ENCODE measurements around the gene NSG1. TPM values are rescaled to one million over a fixed set of nuclear protein-coding genes. Genes with fewer than 3 reads are reported as not detected.

Gene NSG1
- total RNA-seq, 1 donor, result not detected

DNA sequence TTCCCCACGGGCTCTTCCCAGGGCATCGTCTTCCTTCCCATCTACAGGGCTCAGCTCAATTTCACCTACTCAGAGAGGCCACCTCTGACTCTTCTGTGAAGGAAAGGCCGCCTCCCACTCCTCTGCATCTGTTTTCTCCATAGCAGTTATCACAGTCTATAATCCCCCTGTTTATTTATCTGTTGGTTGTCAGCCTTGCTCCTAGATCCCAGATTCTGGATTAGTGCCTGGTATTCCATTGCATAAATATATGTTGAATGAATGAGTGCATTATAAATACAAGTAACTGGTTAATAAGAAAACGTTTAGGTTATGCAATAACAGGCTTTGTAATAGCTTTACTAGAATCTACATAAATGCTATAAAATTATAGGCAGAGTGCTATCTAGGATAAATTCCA, 52.9 kb downstream of the NSG1 start:
- no peak overlapping the region for H3K27ac ChIP-seq (ENCODE audit: low read depth, low read length)
- no peaks in the 10 kb centered on the region for H3K9me3 ChIP-seq (ENCODE audit: low read depth, low read length)
- peaks cover 2% of the 10 kb centered on the region for H3K79me2 ChIP-seq (ENCODE audit: insufficient read depth, low read length)
- H2AFZ ChIP-seq (ENCODE audit: low read length), result no peak overlapping the region
- TF ChIP-seq, protein P1, sequence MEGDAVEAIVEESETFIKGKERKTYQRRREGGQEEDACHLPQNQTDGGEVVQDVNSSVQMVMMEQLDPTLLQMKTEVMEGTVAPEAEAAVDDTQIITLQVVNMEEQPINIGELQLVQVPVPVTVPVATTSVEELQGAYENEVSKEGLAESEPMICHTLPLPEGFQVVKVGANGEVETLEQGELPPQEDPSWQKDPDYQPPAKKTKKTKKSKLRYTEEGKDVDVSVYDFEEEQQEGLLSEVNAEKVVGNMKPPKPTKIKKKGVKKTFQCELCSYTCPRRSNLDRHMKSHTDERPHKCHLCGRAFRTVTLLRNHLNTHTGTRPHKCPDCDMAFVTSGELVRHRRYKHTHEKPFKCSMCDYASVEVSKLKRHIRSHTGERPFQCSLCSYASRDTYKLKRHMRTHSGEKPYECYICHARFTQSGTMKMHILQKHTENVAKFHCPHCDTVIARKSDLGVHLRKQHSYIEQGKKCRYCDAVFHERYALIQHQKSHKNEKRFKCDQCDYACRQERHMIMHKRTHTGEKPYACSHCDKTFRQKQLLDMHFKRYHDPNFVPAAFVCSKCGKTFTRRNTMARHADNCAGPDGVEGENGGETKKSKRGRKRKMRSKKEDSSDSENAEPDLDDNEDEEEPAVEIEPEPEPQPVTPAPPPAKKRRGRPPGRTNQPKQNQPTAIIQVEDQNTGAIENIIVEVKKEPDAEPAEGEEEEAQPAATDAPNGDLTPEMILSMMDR (IDR thresholded peaks at IDR 0.05; ENCODE audit: extremely low read depth, low read depth, low read length), result no peak
- peaks cover 10% of the 10 kb centered on the region for H3K4me1 ChIP-seq (ENCODE audit: insufficient read depth, low read length)
- H3K4me2 ChIP-seq (ENCODE audit: insufficient read depth, low read length), result no peak overlapping the region
- no peak overlapping the region for H3K4me3 ChIP-seq (ENCODE audit: insufficient read depth, low read length)
- peaks cover 23% of the 10 kb centered on the region for H3K36me3 ChIP-seq (ENCODE audit: insufficient read depth, low read length)
- no peak for DNase-seq (ENCODE audit: insufficient read length, low spot score, missing footprints)
- no peaks in the 10 kb centered on the region for H4K20me1 ChIP-seq (ENCODE audit: insufficient read depth, low read length)
- H3K27me3 ChIP-seq (ENCODE audit: insufficient read depth, low read length), result no peaks in the 10 kb centered on the region

DNA sequence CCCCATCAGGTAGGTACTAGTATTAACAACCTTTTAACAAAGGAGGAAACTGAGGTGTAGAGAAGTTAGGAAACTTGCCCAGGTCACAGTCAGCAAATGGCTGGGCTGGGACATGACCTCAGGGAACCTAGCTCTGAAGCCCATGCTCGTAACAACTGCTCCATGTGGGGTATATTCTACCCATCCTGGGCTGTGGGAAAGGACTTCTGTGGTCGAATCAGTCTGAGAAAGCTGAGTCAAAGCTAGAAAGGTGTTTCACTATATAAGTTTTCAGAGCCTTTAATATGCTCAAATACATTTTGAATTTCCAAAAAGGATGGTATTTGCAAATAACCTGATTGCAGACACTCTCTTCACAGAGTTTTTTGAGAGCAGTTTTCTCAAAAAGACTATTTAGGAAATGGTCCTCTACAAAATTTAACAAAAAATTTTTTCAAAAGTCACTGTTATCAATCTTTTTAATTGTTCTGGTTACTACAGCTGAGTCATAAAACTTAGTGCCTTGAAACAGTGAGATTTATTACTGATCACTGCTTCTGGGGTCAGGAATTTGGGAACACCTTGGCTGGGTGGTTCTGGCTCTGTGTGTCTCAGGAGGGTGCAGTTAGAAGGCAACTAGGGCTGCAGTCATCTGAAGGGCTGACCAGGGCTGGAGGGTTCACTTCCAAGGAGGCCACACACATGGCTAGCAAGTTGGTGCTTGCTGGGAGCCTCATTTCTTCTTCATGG, 53.6 kb downstream of the NSG1 start:
- no peak overlapping the region for H3K27ac ChIP-seq (ENCODE audit: low read depth, low read length)
- H3K4me2 ChIP-seq (ENCODE audit: insufficient read depth, low read length), result no peak overlapping the region
- no peak for DNase-seq (ENCODE audit: insufficient read length, low spot score, missing footprints)
- H3K36me3 ChIP-seq (ENCODE audit: insufficient read depth, low read length), result peaks cover 18% of the 10 kb centered on the region
- no peaks in the 10 kb centered on the region for H4K20me1 ChIP-seq (ENCODE audit: insufficient read depth, low read length)
- TF ChIP-seq, protein P1 (IDR thresholded peaks at IDR 0.05; ENCODE audit: extremely low read depth, low read depth, low read length), result no peak
- peaks cover 2% of the 10 kb centered on the region for H3K79me2 ChIP-seq (ENCODE audit: insufficient read depth, low read length)
- H3K4me3 ChIP-seq (ENCODE audit: insufficient read depth, low read length), result no peak overlapping the region
- H3K9me3 ChIP-seq (ENCODE audit: low read depth, low read length), result no peaks in the 10 kb centered on the region
- no peak overlapping the region for H2AFZ ChIP-seq (ENCODE audit: low read length)
- H3K27me3 ChIP-seq (ENCODE audit: insufficient read depth, low read length), result no peaks in the 10 kb centered on the region
- peaks cover 10% of the 10 kb centered on the region for H3K4me1 ChIP-seq (ENCODE audit: insufficient read depth, low read length)

DNA sequence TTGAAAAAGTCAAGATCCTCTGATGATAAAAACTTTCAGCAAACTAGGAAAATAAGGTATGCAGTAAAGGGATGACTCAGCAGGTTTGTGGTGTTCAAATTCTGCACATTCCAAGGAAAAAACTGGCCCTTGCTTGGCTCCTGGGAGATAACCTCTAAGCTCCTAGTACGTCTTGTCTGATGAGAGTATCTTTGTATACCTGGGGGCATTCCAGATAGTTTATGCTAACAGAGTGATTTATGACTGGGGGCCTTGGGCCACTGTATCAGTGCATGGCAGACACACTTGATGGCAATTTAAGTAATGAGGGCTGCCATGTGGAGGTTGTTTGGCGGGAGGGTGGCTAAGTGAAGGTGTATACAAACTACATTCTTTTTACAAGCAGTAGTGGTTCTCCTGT, 56.9 kb downstream of the NSG1 start:
- Histone ChIP-seq H3K36me3 (ENCODE audit: insufficient read depth, low read length) (no peaks in the 10 kb centered on the region), H4K20me1 (ENCODE audit: insufficient read depth, low read length) (no peaks in the 10 kb centered on the region), H3K4me1 (ENCODE audit: insufficient read depth, low read length) (peaks cover 16% of the 10 kb centered on the region), H3K27ac (ENCODE audit: low read depth, low read length) (peak overlapping the region; percentile 29), H2AFZ (ENCODE audit: low read length) (no peak overlapping the region), H3K9me3 (ENCODE audit: low read depth, low read length) (no peaks in the 10 kb centered on the region), H3K4me3 (ENCODE audit: insufficient read depth, low read length) (no peak overlapping the region), H3K79me2 (ENCODE audit: insufficient read depth, low read length) (peaks cover 2% of the 10 kb centered on the region), H3K4me2 (ENCODE audit: insufficient read depth, low read length) (peak overlapping the region; percentile 32), H3K27me3 (ENCODE audit: insufficient read depth, low read length) (no peaks in the 10 kb centered on the region)
- no peak for DNase-seq (ENCODE audit: insufficient read length, low spot score, missing footprints)
- TF ChIP-seq, protein P1 (IDR thresholded peaks at IDR 0.05; ENCODE audit: extremely low read depth, low read depth, low read length), result no peak

DNA sequence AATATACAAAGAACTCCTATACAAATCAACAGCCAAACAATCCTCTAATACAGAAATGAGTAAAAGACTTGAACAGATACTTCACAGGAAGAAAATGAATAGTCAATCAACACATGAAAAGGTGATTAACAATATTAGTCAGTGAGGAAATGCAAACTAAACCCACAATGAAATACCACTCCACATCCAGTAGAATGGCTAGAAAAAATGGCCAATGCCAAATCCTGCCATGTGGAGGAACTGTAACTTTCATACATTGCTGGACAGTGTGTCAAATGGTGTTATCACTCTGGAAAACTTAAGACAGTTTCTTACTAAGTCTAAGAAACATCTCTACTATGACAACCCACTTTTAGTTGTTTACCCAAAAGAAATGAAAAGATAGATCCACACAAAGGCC, 59.5 kb downstream of the NSG1 start:
- Histone ChIP-seq H3K4me3 (ENCODE audit: insufficient read depth, low read length) (no peak overlapping the region), H3K4me2 (ENCODE audit: insufficient read depth, low read length) (no peak overlapping the region), H4K20me1 (ENCODE audit: insufficient read depth, low read length) (no peaks in the 10 kb centered on the region), H3K36me3 (ENCODE audit: insufficient read depth, low read length) (no peaks in the 10 kb centered on the region), H3K4me1 (ENCODE audit: insufficient read depth, low read length) (peaks cover 16% of the 10 kb centered on the region), H2AFZ (ENCODE audit: low read length) (no peak overlapping the region), H3K9me3 (ENCODE audit: low read depth, low read length) (no peaks in the 10 kb centered on the region), H3K79me2 (ENCODE audit: insufficient read depth, low read length) (peaks cover 2% of the 10 kb centered on the region), H3K27me3 (ENCODE audit: insufficient read depth, low read length) (no peaks in the 10 kb centered on the region), H3K27ac (ENCODE audit: low read depth, low read length) (no peak overlapping the region)
- TF ChIP-seq, protein P1 (IDR thresholded peaks at IDR 0.05; ENCODE audit: extremely low read depth, low read depth, low read length), result no peak
- DNase-seq (ENCODE audit: insufficient read length, low spot score, missing footprints), result peak; percentile 83

All from osteoblast (primary cell).